ENCODE measurements around the gene NAV2.

GRCh38 chr11:20010851-20011225 lies 298.2 kb downstream of the NAV2 start:
- TF ChIP-seq CTCF (conservative IDR thresholded peaks at IDR 0.05 in 1 of 2, IDR thresholded peaks at IDR 0.05 in 1 of 2; ENCODE audit: low read depth in 1 of 2, low read length in 2 of 2) (no peak), EZH2 (IDR thresholded peaks at IDR 0.05; ENCODE audit: low read length, missing control alignments) (no peak)
